ENCODE measurements around the gene TESK2. TPM values are rescaled to one million over a fixed set of nuclear protein-coding genes. Genes with fewer than 3 reads are reported as not detected.
A peak's percentile ranks its signal among the peaks of the same experiment; 100 is the strongest.

Gene TESK2
- total RNA-seq, 2 experiments from 2014 or later = 4.8 to 6.7 TPM

GRCh38 chr1:45508295-45509151 lies 17.6 kb upstream of the TESK2 start:
- peaks cover under 1% of the 10 kb centered on the region for H3K4me1 Mint-ChIP-seq (ENCODE audit: low read depth)
- CTCF ChIA-PET = interaction anchor here (0.6 kb wide), 1 partner anchor 9 kb away, joined by 5 read pairs; no protein-coding TSS in a partner anchor
- intact Hi-C loops (cut with micrococcal nuclease) = loop anchor here (10.0 kb wide), 1 partner anchor 356 kb away; no protein-coding TSS in a partner anchor
- no peak overlapping the region for H3K4me3 Mint-ChIP-seq
- H3K27ac Mint-ChIP-seq = no peak overlapping the region
- no peak for DNase-seq
- no peaks in the 10 kb centered on the region for H3K9me3 Mint-ChIP-seq
- H3K27me3 Mint-ChIP-seq (ENCODE audit: low read depth) = no peaks in the 10 kb centered on the region
- H3K36me3 Mint-ChIP-seq (ENCODE audit: low read depth) = peaks cover 22% of the 10 kb centered on the region

DNA sequence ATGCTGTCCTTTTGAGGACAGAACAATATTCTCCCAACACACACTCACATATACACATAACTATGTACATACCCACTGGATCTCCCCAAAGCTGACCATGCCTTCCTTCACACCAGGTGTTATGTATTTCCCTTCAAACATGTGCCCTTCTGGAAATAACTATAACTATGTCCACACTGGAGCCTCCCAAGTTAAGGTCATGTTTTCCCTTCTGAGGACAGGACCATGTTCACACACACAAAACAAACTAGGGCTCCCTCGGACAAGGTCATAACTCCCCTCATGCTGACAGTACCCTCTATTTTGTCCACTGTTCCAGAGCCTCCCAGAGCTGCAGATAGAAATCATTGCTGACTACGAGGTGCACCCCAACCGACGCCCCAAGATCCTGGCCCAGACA lies 16.9 kb upstream of the TESK2 start:
- Mint-ChIP-seq H3K27ac (no peak overlapping the region), H3K9me3 (no peaks in the 10 kb centered on the region), H3K4me1 (ENCODE audit: low read depth) (peaks cover 2% of the 10 kb centered on the region), H3K4me3 (no peak overlapping the region), H3K36me3 (ENCODE audit: low read depth) (peaks cover 20% of the 10 kb centered on the region), H3K27me3 (ENCODE audit: low read depth) (no peaks in the 10 kb centered on the region)
- intact Hi-C loops (cut with micrococcal nuclease) = loop anchor here (10.0 kb wide), 1 partner anchor 357 kb away; no protein-coding TSS in a partner anchor
- CTCF ChIA-PET = interaction anchor here (0.6 to 0.9 kb wide), 2 partner anchors 9 to 66 kb away, joined by 3 to 5 read pairs; no protein-coding TSS in a partner anchor
- DNase-seq = no peak

DNA sequence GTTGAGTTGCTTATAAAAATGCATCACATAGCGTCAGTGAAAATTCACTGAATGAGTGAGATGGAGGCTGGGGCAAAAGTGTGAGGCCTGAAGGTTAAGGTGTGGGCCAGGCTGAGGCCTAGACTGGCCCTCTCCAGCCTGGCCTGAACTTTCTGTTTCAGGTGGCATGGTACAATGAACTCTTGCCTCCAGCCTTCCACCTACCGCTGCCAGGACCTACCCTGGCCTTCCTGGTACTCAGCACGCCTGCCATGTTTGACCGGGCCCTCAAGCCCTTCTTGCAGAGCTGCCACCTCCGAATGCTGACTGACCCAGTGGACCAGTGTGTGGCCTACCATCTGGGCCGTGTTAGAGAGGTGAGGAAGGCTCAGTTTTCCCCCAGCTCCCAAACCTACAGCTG lies 16.2 kb upstream of the TESK2 start:
- Mint-ChIP-seq H3K27me3 (ENCODE audit: low read depth) (no peaks in the 10 kb centered on the region), H3K4me1 (ENCODE audit: low read depth) (peaks cover 2% of the 10 kb centered on the region), H3K36me3 (ENCODE audit: low read depth) (peaks cover 17% of the 10 kb centered on the region), H3K27ac (no peak overlapping the region), H3K9me3 (no peaks in the 10 kb centered on the region), H3K4me3 (no peak overlapping the region)
- CTCF ChIA-PET = interaction anchor here (0.6 to 0.9 kb wide), 2 partner anchors 28 to 67 kb away, joined by 3 read pairs; no protein-coding TSS in a partner anchor
- intact Hi-C loops (cut with micrococcal nuclease) = loop anchor here (10.0 kb wide), 1 partner anchor 358 kb away; no protein-coding TSS in a partner anchor
- DNase-seq = no peak

GRCh38 chr1:45503462-45504360 lies 12.7 kb upstream of the TESK2 start:
- CTCF ChIA-PET = interaction anchor here (3.4 kb wide), 1 partner anchor 8 kb away, joined by 27 read pairs; no protein-coding TSS in a partner anchor
- H3K9me3 Mint-ChIP-seq = no peaks in the 10 kb centered on the region
- no peak overlapping the region for H3K27ac Mint-ChIP-seq
- no peak overlapping the region for H3K4me3 Mint-ChIP-seq
- no peak for DNase-seq
- H3K4me1 Mint-ChIP-seq (ENCODE audit: low read depth) = peaks cover 31% of the 10 kb centered on the region
- no peaks in the 10 kb centered on the region for H3K27me3 Mint-ChIP-seq (ENCODE audit: low read depth)
- intact Hi-C loops (cut with micrococcal nuclease) = loop anchor here (10.0 kb wide), 1 partner anchor 361 kb away; no protein-coding TSS in a partner anchor
- H3K36me3 Mint-ChIP-seq (ENCODE audit: low read depth) = peaks cover 4% of the 10 kb centered on the region

- intact Hi-C loops (cut with micrococcal nuclease) = loop anchor here (2.0 to 10.0 kb wide), 2 partner anchors 249 to 363 kb away; partner anchors contain the start of gene IPP
- no peak for DNase-seq
- Mint-ChIP-seq H3K9me3 (no peaks in the 10 kb centered on the region), H3K27me3 (ENCODE audit: low read depth) (no peaks in the 10 kb centered on the region), H3K27ac (no peak overlapping the region), H3K36me3 (ENCODE audit: low read depth) (peaks cover 2% of the 10 kb centered on the region), H3K4me1 (ENCODE audit: low read depth) (peaks cover 32% of the 10 kb centered on the region), H3K4me3 (peak overlapping the region; percentile 34)
- CTCF ChIA-PET = interaction anchor here (1.0 to 3.5 kb wide), 6 partner anchors 8 to 85 kb away, joined by 3 to 27 read pairs (median 5); partner anchors contain the start of gene PRDX1
Measured at GRCh38 chr1:45501505-45501859, 10.5 kb upstream of the TESK2 start.

DNA sequence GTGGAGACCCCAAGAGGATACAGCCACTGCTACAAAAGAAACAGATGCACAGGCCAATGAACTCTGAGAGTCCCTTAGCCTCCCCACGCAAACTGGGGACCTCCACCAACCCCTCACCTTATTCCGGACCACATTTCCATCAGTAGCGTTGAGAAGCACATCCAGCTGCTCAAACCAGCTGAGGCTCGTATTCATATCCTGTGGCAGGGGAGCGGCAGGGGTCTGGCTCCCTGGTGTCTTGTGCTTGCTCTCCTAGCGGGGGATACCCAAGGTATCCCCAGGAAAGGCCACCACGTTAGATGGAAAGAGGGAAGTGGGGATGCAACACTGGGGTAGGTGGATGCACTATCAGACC lies 8.4 kb upstream of the TESK2 start:
- H3K4me1 Mint-ChIP-seq (ENCODE audit: low read depth) = peaks cover 32% of the 10 kb centered on the region
- H3K9me3 Mint-ChIP-seq = no peaks in the 10 kb centered on the region
- H3K4me3 Mint-ChIP-seq = peak overlapping the region; percentile 91
- intact Hi-C loops (cut with micrococcal nuclease) = no loop called here
- peak overlapping the region; percentile 84 for H3K27ac Mint-ChIP-seq
- CTCF ChIA-PET = interaction anchor here (0.7 to 3.5 kb wide), 7 partner anchors 9 to 151 kb away, joined by 3 to 23 read pairs (median 3); partner anchors contain the start of genes NASP and TESK2
- peaks cover 3% of the 10 kb centered on the region for H3K36me3 Mint-ChIP-seq (ENCODE audit: low read depth)
- peak; percentile 30 for DNase-seq
- no peaks in the 10 kb centered on the region for H3K27me3 Mint-ChIP-seq (ENCODE audit: low read depth)

- Mint-ChIP-seq H3K27me3 (ENCODE audit: low read depth) (no peaks in the 10 kb centered on the region), H3K27ac (no peak overlapping the region), H3K36me3 (ENCODE audit: low read depth) (peaks cover 3% of the 10 kb centered on the region), H3K4me3 (no peak overlapping the region), H3K4me1 (ENCODE audit: low read depth) (peaks cover 30% of the 10 kb centered on the region), H3K9me3 (no peaks in the 10 kb centered on the region)
- DNase-seq = no peak
- CTCF ChIA-PET = interaction anchor here (1.0 to 1.2 kb wide), 2 partner anchors 7 to 138 kb away, joined by 3 read pairs; partner anchors contain the start of gene TESK2
- intact Hi-C loops (cut with micrococcal nuclease) = no loop called here
Measured at GRCh38 chr1:45498279-45498678, 7.3 kb upstream of the TESK2 start.

DNA sequence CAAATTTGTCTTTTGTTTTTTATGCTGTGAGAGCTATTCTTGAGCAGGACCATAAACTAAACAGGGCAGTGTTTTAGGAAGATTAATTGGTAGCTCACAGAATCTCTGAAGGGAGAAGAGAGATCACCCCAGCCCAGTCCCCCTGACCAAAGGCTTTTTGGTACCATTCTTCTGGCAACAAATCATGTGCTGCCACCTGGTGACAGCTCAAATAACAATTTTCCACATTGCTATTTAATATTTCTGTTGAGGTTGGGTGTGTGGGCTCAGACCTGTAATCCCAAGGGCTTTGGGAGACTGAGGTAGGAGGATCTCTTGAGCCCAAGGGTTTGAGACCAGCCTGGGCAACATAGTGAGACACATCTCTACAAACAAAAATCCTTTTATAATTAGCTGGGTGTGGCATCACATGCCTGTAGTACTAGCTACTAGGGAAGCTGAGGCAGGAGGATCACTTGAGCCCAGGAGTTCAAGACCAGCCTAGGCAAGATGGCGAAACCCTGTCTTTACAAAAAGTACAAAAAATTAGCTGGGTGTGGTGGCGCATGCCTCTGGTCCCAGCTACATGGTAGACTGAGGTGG lies 2.2 kb upstream of the TESK2 start:
- Mint-ChIP-seq H3K27ac (no peak overlapping the region), H3K4me3 (no peak overlapping the region), H3K4me1 (ENCODE audit: low read depth) (peaks cover 6% of the 10 kb centered on the region), H3K27me3 (ENCODE audit: low read depth) (no peaks in the 10 kb centered on the region), H3K9me3 (no peaks in the 10 kb centered on the region), H3K36me3 (ENCODE audit: low read depth) (peaks cover 1% of the 10 kb centered on the region)
- CTCF ChIA-PET = interaction anchor here (0.6 to 8.1 kb wide), 38 partner anchors 8 to 764 kb away, joined by 3 to 175 read pairs (median 4); partner anchors contain the start of genes GPBP1L1, HECTD3, MUTYH and TOE1
- intact Hi-C loops (cut with micrococcal nuclease) = loop anchor here (1.0 to 5.0 kb wide), 4 partner anchors 86 to 656 kb away; no protein-coding TSS in a partner anchor
- DNase-seq = peak; percentile 70

- Mint-ChIP-seq H3K27me3 (ENCODE audit: low read depth) (no peaks in the 10 kb centered on the region), H3K36me3 (ENCODE audit: low read depth) (peaks cover 1% of the 10 kb centered on the region), H3K27ac (no peak overlapping the region), H3K4me3 (no peak overlapping the region), H3K9me3 (no peaks in the 10 kb centered on the region), H3K4me1 (ENCODE audit: low read depth) (peaks cover 6% of the 10 kb centered on the region)
- DNase-seq = no peak
- CTCF ChIA-PET = interaction anchor here (0.6 to 8.1 kb wide), 36 partner anchors 9 to 764 kb away, joined by 3 to 175 read pairs (median 4); partner anchors contain the start of genes GPBP1L1, HECTD3, MUTYH and TOE1
- intact Hi-C loops (cut with micrococcal nuclease) = loop anchor here (1.0 to 5.0 kb wide), 4 partner anchors 85 to 656 kb away; no protein-coding TSS in a partner anchor
Measured at GRCh38 chr1:45492691-45493090, 1.7 kb upstream of the TESK2 start.

DNA sequence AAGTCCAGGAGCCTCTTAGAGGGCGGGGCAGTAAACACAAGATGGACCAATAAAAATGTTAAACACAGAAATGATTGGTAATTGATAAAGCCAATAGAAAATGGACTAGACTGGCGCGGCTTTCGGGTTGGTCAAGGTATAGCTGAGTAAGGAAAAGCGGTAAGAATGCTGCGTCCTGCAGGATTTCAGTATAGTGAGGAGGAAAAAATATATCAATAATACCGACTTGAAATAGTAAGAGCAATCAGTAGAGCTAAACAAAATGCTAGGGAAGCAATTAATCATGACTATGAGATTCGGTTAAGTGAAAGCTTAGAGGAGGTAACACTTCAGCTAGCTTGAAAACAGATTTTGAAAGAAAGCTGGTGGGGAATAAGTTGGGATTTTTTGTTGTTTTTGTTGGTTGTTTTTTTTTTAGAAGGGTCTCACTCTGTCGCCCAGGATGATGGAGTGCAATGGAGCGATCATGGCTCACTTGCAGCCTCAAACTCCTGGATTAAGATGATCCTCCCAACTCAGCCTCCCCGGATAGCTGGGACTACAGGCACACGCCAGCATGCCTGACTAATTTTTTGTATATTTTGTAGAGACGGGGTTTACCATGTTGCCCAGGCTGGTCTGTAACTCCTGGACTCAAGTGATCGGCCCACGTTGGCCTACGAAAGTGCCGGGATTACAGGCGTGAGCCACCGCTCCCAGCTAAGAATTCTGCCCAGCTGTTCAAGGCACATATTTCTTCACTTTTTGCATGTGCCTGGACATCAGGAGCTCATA lies 711 bp upstream of the TESK2 start:
- Mint-ChIP-seq H3K4me3 (no peak overlapping the region), H3K36me3 (ENCODE audit: low read depth) (peaks cover 1% of the 10 kb centered on the region), H3K9me3 (no peaks in the 10 kb centered on the region), H3K4me1 (ENCODE audit: low read depth) (peaks cover 6% of the 10 kb centered on the region), H3K27ac (no peak overlapping the region), H3K27me3 (ENCODE audit: low read depth) (no peaks in the 10 kb centered on the region)
- CTCF ChIA-PET = interaction anchor here (0.6 to 8.1 kb wide), 24 partner anchors 7 to 688 kb away, joined by 3 to 175 read pairs (median 5); partner anchors contain the start of genes CCDC163, HECTD3, MMACHC and UROD
- no peak for DNase-seq
- intact Hi-C loops (cut with micrococcal nuclease) = loop anchor here (1.0 to 5.0 kb wide), 12 partner anchors 9 to 761 kb away; partner anchors contain the start of genes CCDC163, MMACHC, MUTYH and PLK3
